Left lung (tissue), 10 donors: ENCODE results near the gene PPIG. TPM values are rescaled to one million over a fixed set of nuclear protein-coding genes. Genes with fewer than 3 reads are reported as not detected.

Experiments used
- ATAC-seq: fragments of 200-7000 bp; cut with Tn5 transposase; one replicate; pipeline ENCODE4 v1.9.1; 2020; ENCODE audit warnings: moderate library complexity
- DNase-seq, 4 donors: peaks; one replicate each; pipeline ENCODE4 v3.0.0-alpha.2; 2013 to 2020
- H3K27ac ChIP-seq, 2 donors: fragments of 200-600 bp; sonication (generic) in 1 of 2; one replicate each; pipeline versions ENCODE4 v1.5.0 to v1.8.0; 2020 to 2021
- H3K27me3 ChIP-seq, 2 donors: fragments of 200-600 bp; sonication (generic) in 1 of 2; one replicate each; pipeline versions ENCODE4 v1.5.0 to v1.8.0; 2020 to 2021
- H3K36me3 ChIP-seq, 2 donors: fragments of 200-600 bp; sonication (generic) in 1 of 2; one replicate each; pipeline versions ENCODE4 v1.5.0 to v1.8.0; 2020 to 2021
- H3K4me1 ChIP-seq, 2 donors: fragments of 200-600 bp; one replicate each; pipeline ENCODE4 v1.8.0; 2021
- H3K4me3 ChIP-seq, 2 donors: fragments of 200-600 bp; sonication (generic) in 1 of 2; one replicate each; pipeline versions ENCODE4 v1.5.0 to v1.8.0; 2020 to 2021; ENCODE audit warnings: mild to moderate bottlenecking in 1 of 2
- H3K9me3 ChIP-seq, 2 donors: fragments of 200-600 bp; sonication (generic) in 1 of 2; one replicate each; pipeline versions ENCODE4 v1.5.0 to v1.8.0; 2020 to 2021
- CTCF ChIP-seq, 2 donors: fragments of 200-600 bp; sonication (generic) in 1 of 2; IDR thresholded peaks; one replicate each; pipeline versions ENCODE4 v1.5.0 to v1.8.0; 2021; ENCODE audit warnings: antibody characterized with exemption in 2 of 2
- intact Hi-C, 2 donors: fragments of 100-400 bp; cut with DNase I; formaldehyde crosslinking; loops; one replicate each; pipeline versions ENCODE4 v1.11.2 to v1.14.2; 2022
- polyA plus RNA-seq, 6 donors: library from polyadenylated mRNA; unstranded; fragments of 120-200 nt; gene quantifications; one replicate each; pipeline ENCODE4 v1.2.1, GENCODE V29; 2013; ENCODE audit not compliant: insufficient read length in 6 of 6
- total RNA-seq, 2 donors: library from RNA; stranded (reverse); fragmentation: NEBNext Ultra II Directional; extraction: Animal tissue kit (Norgen Biotek cat#: 25700); gene quantifications; one replicate each; pipeline ENCODE4 v1.2.1, GENCODE V29; 2021
- donor health status: DM: no; HTN: yes; CAD: no.
- donor health status: DM: no; HTN: no; CAD: no.

PPIG gene
- total and polyA plus RNA-seq, 8 donors: 40.8 to 102 (median 85.2) TPM

GRCh38 chr2:169620509-169620908, 36.4 kb downstream of the PPIG start:
- no peaks in the 10 kb centered on the region for H3K27me3 ChIP-seq
- H3K36me3 ChIP-seq: peaks cover 0 to 65% of the 10 kb centered on the region in 2 donors
- ATAC-seq: no peak
- no peaks in the 10 kb centered on the region for H3K9me3 ChIP-seq
- no peak overlapping the region for H3K4me3 ChIP-seq
- H3K4me1 ChIP-seq: no peaks in the 10 kb centered on the region
- DNase-seq: no peak
- intact Hi-C loops: no loop called here
- no peak for TF ChIP-seq CTCF (IDR thresholded peaks at IDR 0.05)
- H3K27ac ChIP-seq: no peak overlapping the region

- Histone ChIP-seq H3K27ac (no peak overlapping the region), H3K4me1 (no peaks in the 10 kb centered on the region), H3K9me3 (no peaks in the 10 kb centered on the region), H3K4me3 (no peak overlapping the region), H3K27me3 (no peaks in the 10 kb centered on the region), H3K36me3 (peaks cover 0 to 58% of the 10 kb centered on the region in 2 donors)
- no peak for TF ChIP-seq CTCF (IDR thresholded peaks at IDR 0.05)
- DNase-seq (no peak), ATAC-seq (no peak)
- intact Hi-C loops: no loop called here
Observed at GRCh38 chr2:169623235-169623634, 39.1 kb downstream of the PPIG start.

GRCh38 chr2:169625781-169626180, 41.6 kb downstream of the PPIG start:
- Histone ChIP-seq H3K4me3 (no peak overlapping the region), H3K4me1 (no peaks in the 10 kb centered on the region), H3K27ac (no peak overlapping the region), H3K9me3 (no peaks in the 10 kb centered on the region), H3K36me3 (peaks cover 0 to 56% of the 10 kb centered on the region in 2 donors), H3K27me3 (no peaks in the 10 kb centered on the region)
- intact Hi-C loops: no loop called here
- no peak for TF ChIP-seq CTCF (IDR thresholded peaks at IDR 0.05)
- DNase-seq: no peak
- no peak for ATAC-seq

GRCh38 chr2:169636440-169637097, 52.4 kb downstream of the PPIG start:
- H3K36me3 ChIP-seq: peaks cover 0 to 66% of the 10 kb centered on the region in 2 donors

GRCh38 chr2:169637620-169638019, 53.5 kb downstream of the PPIG start:
- no peak for TF ChIP-seq CTCF (IDR thresholded peaks at IDR 0.05)
- peaks cover 0 to 55% of the 10 kb centered on the region in 2 donors for H3K36me3 ChIP-seq
- ATAC-seq: no peak
- H3K27me3 ChIP-seq: no peaks in the 10 kb centered on the region
- H3K27ac ChIP-seq: no peak overlapping the region
- no peaks in the 10 kb centered on the region for H3K4me1 ChIP-seq
- no peak overlapping the region for H3K4me3 ChIP-seq
- intact Hi-C loops: no loop called here
- H3K9me3 ChIP-seq: no peaks in the 10 kb centered on the region
- DNase-seq: no peak

More at GRCh38 chr2:169636440-169637097, 52.4 kb downstream of the PPIG start:
- H3K4me3 ChIP-seq: no peak overlapping the region
- DNase-seq (no peak), ATAC-seq (no peak)
- no peak overlapping the region for H3K27ac ChIP-seq
- H3K4me1 ChIP-seq: no peaks in the 10 kb centered on the region
- TF ChIP-seq CTCF (IDR thresholded peaks at IDR 0.05): no peak
- H3K27me3 ChIP-seq: no peaks in the 10 kb centered on the region
- intact Hi-C loops: no loop called here
- no peaks in the 10 kb centered on the region for H3K9me3 ChIP-seq
